Right lung (tissue), 5 donors: ENCODE measurements around the gene LIPA. TPM values are rescaled to one million over a fixed set of nuclear protein-coding genes. Genes with fewer than 3 reads are reported as not detected.
A peak's percentile ranks its signal among the peaks of the same experiment; 100 is the strongest.

Experiments used
- DNase-seq, 2 donors: peaks; one replicate each; pipeline ENCODE4 v3.0.0-alpha.2; 2013
- polyA plus RNA-seq, 5 donors: library from polyadenylated mRNA; unstranded; fragments of 120-200 nt; gene quantifications; one replicate each; pipeline versions ENCODE4 v1.2.1 to v1.2.3, GENCODE V29; 2013; ENCODE audit warnings: inconsistent platforms in 1 of 5, low replicate concordance in 1 of 5; ENCODE audit not compliant: insufficient read length in 5 of 5, insufficient read depth in 1 of 5

Gene LIPA
- polyA plus RNA-seq, 5 donors, result 49.9 to 74.3 (median 62.6) TPM

DNA sequence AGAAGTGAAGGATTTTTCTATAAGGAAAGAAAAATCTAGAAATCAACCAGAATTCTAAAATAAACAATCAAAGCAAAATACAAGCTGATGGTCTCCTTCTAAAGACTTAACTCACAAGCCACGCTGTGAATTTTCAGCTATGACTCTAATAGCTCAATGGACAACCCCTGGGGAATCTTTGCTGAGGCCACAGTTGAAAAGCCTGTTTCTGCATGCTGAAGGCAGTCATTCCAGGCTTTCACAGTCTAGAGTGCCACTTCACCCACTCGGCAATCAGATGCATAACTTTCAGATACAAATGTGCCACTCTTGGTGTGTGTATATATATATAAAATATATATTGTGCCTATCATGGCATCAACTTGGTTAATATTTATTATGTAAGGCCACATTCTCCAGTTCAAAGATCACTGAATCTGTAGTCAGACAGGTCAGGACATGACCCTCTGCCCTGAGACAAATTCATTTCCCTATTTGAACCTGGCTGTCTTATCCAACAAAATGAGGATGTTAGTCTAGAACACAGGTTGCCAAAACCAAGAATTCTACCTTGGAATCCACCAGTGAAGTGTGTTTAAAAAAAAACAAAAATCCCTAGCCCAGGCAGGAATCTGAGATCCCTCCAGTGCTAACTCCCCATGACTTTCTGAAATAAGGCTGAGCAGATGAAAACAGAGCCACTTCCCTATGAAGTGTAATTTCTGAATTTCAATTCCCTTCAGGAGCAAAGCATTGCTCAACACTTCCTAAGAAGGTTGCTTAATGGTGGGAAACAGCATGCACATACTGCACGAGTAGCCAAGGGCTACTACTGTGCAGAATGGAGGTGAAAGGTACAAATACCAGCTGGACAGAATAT, 9.9 kb downstream of the LIPA start:
- DNase-seq, result no peak

DNA sequence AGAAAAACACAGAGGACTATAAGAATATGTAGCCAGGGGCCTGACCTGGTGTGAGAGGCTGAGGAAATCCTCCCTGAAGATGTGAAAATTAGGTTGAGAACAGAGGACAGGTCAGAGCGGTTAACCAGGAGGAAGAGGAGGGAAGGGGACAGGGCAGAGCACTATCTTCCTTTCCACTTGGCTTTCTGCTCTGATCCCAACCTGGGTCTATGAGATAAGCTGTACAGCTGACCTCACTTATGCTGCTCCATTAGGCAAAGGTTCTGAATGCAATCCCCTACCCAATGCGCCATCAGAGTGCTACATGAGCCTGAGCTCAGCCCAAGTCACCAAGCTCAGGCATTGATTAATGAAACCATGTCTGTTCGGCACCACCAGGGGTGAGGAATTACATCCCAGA, 10.5 kb downstream of the LIPA start:
- DNase-seq, result no peak

- DNase-seq, result no peak
Measured at GRCh38 chr10:89240519-89240918, 11.1 kb downstream of the LIPA start.

DNA sequence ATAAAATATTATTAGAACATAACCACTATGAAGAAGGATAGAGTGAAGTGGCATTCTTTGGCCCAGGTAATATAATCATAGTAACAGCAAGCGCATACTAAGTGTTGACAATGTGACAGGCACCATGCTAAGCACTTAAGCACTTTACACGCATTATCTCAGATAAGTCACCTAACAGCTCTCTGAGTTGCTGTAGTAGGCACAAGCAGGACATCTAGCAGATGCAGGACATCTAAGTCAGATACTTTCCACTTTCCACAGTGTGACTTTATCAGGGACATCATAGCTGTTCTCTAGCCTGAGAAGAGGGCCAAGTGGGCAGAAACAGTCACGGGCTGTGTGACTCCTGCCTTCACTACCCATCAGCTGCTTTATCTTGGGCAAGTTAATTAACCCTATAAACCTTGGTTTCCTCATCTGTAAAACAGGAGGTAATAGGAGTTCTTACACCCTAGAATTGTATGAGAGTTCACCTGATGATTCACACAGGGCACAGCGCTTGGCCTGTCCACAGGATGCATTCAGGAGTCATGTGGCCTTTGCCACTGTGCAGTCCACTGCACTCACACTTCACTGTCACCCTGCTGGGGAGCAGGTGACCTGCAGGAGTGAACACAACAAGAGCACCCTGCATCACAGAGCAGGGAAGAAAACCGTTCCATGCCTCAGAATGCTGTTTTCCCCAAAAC, 12.5 kb downstream of the LIPA start:
- no peak for DNase-seq

- no peak for DNase-seq
Measured at GRCh38 chr10:89237849-89238248, 13.7 kb downstream of the LIPA start.

- no peak for DNase-seq
Measured at GRCh38 chr10:89236226-89236797, 15.3 kb downstream of the LIPA start.

DNA sequence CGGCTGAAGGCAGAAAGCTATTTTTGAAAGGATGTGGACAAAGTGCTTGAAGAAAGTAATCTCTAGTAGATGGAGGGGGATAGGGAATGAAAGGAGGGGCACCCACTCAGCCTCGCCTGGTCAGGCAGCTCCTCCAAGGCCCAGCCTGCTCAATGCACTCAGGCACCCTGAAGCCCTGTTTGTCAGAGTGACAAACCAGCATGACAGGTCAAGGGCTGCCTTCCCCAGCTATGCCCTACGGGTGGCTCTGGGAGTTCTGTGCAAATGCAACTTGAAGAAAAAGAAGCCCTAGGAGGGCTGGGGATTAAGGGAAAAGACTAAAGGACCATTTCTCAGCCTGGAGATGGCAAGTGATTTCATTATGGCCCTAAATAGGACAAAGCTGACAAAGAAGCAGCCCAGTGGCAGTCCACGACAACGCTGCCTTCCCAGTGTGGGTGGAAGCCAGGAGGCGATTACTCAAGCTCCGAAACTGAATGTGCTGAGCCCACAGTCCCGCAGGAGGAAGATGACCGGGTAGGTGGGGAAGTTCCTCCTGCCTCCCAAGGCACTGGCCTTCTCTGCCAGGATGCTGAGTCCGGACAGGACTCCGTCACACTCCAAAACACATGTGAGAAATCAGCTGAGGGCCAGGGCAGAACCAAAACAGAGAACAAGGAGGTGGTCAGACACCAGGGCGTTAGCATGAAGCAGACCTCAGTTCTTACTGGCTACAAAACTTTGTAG, 16.3 kb downstream of the LIPA start:
- DNase-seq, result no peak

DNA sequence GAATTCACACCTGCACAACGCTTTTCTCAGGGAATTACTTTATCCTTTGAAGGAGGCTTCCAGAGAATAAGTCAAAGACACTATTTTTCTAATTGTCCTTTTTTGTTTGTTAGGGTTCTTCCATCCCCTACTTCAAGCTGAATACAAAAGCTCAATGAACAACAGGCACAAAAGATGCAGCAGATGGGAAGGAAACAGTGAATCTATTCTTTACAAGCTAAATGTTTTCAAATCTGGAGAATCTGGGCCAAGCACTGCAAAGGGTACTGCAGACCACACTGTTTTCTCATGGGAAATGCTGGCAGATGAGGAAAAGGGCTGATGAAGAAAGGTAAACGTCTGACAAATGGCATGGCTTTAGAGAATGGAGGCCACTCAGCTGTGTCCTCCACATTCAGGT, 18.5 kb downstream of the LIPA start:
- DNase-seq, result no peak

DNA sequence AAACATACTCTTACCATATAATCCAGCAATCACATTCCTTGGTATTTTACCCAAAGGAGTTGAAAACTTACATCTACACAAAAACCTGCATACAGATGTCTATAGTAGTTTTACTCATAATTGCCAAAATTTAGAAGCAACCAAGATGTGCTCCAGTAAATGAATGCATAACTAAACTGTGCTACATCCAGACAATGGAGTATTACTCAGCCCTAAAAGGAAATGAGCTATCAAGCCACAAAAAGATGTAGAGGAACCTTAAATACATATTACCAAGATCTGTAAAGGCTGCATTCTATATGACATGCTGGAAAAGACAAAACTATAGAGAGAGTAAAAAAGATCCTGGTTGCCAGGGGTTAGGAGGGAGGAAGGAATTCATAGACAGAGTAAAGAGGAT, 22.6 kb downstream of the LIPA start:
- no peak for DNase-seq

DNA sequence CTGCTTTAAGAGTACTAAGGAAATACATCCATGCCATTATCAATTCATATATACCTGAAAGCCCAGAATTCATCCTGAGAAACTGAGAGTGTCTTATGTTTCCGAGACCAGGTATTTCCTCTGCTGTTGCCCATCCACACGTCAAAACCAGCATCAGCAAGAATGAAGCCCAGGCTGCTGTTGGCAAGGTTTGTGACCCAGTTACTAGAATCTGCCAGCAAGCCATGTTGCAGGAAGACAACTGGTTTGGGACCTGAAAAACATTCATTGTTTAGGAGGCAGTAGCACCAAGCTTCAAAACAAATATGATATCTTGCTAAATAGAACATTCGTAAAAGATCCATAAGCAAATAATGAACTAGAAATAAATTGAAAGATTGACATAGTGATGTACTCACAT, 23.4 kb downstream of the LIPA start:
- DNase-seq, result no peak

DNA sequence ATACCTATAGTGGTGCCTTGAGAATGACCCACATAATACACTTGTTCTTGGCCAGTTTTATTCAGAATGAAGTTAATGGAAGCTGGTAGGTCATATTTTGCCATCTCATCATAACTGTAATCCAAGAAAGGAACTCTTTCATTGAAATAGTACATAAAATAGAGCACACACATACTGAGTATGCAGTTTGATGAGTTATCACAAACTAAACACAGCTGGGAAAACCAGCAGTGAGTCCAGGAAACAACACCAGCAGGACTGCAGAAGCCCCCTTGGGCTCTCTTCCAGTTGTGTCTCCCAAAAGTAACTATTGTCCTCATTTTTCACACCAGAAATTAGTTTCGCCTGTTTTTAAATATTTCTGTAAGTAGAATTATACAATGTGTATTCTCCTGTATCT, 24.7 kb downstream of the LIPA start:
- peak in 1 of 2 donors; percentile 72 for DNase-seq

DNA sequence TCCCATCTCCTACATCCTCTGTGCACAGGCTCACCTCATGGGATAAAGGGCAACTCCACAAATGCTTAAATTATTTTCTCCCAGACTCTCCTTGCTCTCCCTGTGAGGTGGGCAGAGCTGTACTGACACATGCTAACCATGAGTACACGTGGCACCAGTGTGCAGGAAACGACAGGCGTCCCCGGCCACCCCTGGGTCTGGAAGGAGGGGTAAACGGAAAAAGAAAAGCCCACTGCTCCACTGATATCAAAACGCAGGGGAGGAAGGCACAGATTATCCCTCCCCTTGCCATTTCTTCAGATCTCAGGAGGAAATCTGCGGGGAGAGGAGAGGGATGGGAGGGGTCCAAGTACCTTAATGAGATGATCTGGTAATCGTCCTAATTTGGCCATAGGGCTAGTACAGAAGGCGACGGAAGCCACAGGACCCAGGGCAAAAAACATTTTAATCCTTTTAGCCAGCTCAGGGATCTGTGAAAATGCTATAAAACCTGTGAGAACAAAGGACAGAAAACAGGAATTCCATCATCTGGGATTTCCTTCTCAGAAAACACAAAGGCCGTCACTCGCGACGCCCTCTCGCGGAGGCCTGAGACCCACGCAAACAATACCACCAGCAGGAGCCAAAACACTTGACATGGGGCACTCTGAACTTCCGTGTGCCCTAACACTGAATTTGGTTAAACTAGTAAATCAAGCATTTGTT, 26.7 kb downstream of the LIPA start:
- peak in 1 of 2 donors; percentile 9 for DNase-seq

DNA sequence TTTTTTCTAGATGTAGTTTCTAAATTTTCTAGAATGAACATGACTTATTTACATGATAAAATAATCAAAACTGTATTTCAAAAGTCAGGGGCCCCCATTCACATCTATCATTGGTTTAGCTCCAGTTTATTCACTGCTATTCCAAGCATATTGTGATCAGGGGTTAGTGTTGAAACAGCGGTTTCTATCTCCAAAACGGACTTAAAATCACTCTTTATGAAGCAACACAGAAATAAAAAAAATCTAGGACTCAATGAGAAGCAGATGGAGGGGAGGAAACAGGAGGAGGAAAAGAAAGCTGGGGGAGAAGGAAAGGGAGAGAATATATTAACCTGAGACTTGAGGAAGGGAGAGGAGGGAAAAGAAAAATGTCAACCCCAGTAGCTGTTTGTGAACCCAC, 29.7 kb downstream of the LIPA start:
- no peak for DNase-seq

GRCh38 chr10:89219513-89220218, 31.9 kb downstream of the LIPA start:
- DNase-seq, result no peak

DNA sequence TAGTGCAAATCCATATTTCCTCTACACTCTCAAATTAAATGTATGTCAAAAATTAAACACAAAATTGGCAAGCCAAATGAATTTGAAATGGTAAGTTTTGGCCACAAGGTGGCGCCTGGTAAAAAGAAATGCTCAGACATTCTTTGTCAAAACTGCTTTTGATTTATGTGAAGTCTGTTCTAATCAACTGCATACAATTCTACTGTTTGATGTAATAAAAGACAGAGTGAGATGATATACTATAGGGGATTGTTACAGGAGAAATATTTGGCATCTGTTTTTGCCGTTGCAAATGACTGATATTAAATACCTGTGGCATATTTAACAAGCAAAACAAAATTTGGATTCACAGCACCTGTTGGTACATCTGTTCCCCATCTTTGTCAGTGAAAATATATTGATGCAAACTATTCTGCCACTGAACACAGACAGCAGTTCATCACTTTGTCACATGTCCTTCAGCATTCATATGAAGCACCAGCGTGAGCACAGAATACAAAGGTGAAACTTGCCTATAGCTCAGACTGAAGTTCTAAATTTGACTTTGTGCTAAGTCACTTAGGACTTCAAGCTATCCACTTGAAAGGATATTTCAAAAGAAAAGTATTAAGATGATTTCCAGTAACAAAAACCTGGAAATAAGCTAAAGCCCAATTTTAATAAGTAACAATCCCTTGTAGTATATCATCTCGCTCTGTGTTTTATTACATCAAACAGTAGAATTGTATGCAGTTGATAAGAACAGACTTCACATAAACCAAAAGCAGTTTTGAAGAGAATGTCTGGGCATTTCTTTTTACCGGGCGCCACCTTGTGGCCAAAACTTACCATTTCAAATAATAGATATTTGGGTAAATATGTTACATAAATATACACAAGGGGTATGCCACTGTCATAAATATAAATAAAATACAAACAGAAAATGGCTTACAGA, 34.3 kb downstream of the LIPA start:
- peak; percentile 47 to 60 for DNase-seq

GRCh38 chr10:89216056-89216455, 35.5 kb downstream of the LIPA start:
- DNase-seq, result no peak

- no peak for DNase-seq
Measured at GRCh38 chr10:89215511-89215910, 36.1 kb downstream of the LIPA start.

DNA sequence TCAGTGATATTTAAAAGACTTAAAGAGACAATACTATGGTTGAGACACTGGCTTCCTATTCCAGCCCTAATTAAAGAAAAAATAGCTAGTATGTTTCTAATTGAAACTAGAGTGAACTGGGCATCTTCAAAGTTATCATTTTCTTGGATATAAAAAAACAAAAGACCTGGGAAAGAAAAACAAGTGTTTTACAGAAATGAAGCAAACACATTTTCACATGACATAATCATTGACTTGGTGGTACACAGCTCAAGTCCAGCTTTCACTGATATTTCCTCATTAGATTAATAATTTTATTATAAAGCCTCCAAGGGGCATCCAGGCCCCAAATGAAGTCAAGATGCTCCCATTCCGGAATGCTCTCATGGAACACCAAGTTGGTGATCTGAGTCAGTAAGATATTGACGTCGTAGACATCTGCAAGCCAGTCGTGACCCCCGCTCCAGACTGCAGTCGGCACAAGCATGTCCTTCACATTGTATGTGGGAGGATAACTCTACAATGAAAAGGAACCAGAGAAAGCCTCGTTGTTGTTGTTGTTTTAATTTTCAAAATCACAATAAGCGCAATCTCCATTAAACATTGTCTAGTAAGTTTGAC, 36.9 kb downstream of the LIPA start:
- no peak for DNase-seq

- DNase-seq, result peak; percentile 43 to 51
Measured at GRCh38 chr10:89213191-89213808, 38.3 kb downstream of the LIPA start.
